GM21447 (cell line): Measurements from ENCODE around the gene SCNN1A.
A peak's percentile ranks its signal among the peaks of the same experiment; 100 is the strongest.

Experiments used
- ATAC-seq: cut with Tn5 transposase; IDR thresholded peaks from one replicate; pipeline ENCODE4 v1.9.1; 2021; ENCODE audit not compliant: unreplicated experiment

SCNN1A gene

GRCh38 chr12:6335451-6336078, 39.8 kb downstream of the SCNN1A start:
- ATAC-seq, result peak; percentile 64

- ATAC-seq, result no peak
Measured at GRCh38 chr12:6334940-6335450, 40.4 kb downstream of the SCNN1A start.

GRCh38 chr12:6334359-6334758, 41.0 kb downstream of the SCNN1A start:
- no peak for ATAC-seq

GRCh38 chr12:6333566-6333965, 41.8 kb downstream of the SCNN1A start:
- ATAC-seq, result no peak

- ATAC-seq, result no peak
Measured at GRCh38 chr12:6333029-6333428, 42.3 kb downstream of the SCNN1A start.

- ATAC-seq, result no peak
Measured at GRCh38 chr12:6332459-6332858, 42.9 kb downstream of the SCNN1A start.

- no peak for ATAC-seq
Measured at GRCh38 chr12:6330999-6331714, 44.2 kb downstream of the SCNN1A start.

- ATAC-seq, result no peak
Measured at GRCh38 chr12:6330192-6330591, 45.2 kb downstream of the SCNN1A start.

GRCh38 chr12:6329703-6330064, 45.7 kb downstream of the SCNN1A start:
- no peak for ATAC-seq

- ATAC-seq, result no peak
Measured at GRCh38 chr12:6328945-6329702, 46.2 kb downstream of the SCNN1A start.

GRCh38 chr12:6328045-6328779, 47.2 kb downstream of the SCNN1A start:
- no peak for ATAC-seq

- no peak for ATAC-seq
Measured at GRCh38 chr12:6327229-6328041, 47.9 kb downstream of the SCNN1A start.

GRCh38 chr12:6326316-6327228, 48.8 kb downstream of the SCNN1A start:
- no peak for ATAC-seq

GRCh38 chr12:6324936-6325750, 50.2 kb downstream of the SCNN1A start:
- ATAC-seq, result no peak

GRCh38 chr12:6323995-6324711, 51.2 kb downstream of the SCNN1A start:
- no peak for ATAC-seq

GRCh38 chr12:6323340-6323994, 51.9 kb downstream of the SCNN1A start:
- ATAC-seq, result peak; percentile 64

GRCh38 chr12:6322969-6323339, 52.4 kb downstream of the SCNN1A start:
- peak; percentile 34 for ATAC-seq
